WTC11 (cell line): ENCODE results near the gene DNAI7. TPM values are rescaled to one million over a fixed set of nuclear protein-coding genes. Genes with fewer than 3 reads are reported as not detected.

ENCODE experiments used
- ATAC-seq: fragments of 200-7000 bp; cut with Tn5 transposase; 2 replicates; pipeline ENCODE4 v1.10.0; 2021; ENCODE audit warnings: mild to moderate bottlenecking, moderate library complexity
- CTCF ChIA-PET: fragments of 300-600 bp; sonication (Branson Sonifier 250); formaldehyde crosslinking; loops from one replicate; lab custom pipeline; 2021; ENCODE audit warnings: antibody characterized with exemption; lab: Charles Lee
- POLR2A ChIA-PET: fragments of 350-600 bp; sonication (Branson Sonifier 250); formaldehyde crosslinking; loops from one replicate; lab custom pipeline; 2021; ENCODE audit warnings: antibody characterized with exemption; lab: Charles Lee
- DNase-seq: peaks from one replicate; pipeline ENCODE4 v3.0.0; 2021; ENCODE audit warnings: low spot score
- H3K27ac Mint-ChIP-seq: 2 replicates; pipeline ENCODE4 v1.8.0; 2021; ENCODE audit warnings: mixed read lengths
- H3K27me3 Mint-ChIP-seq: 2 replicates; pipeline ENCODE4 v1.8.0; 2021; ENCODE audit warnings: low read depth, mild to moderate bottlenecking, moderate library complexity, mixed read lengths
- H3K36me3 Mint-ChIP-seq: 2 replicates; pipeline ENCODE4 v1.8.0; 2021; ENCODE audit warnings: mixed read lengths
- H3K4me1 Mint-ChIP-seq: 2 replicates; pipeline ENCODE4 v1.8.0; 2022; ENCODE audit warnings: mixed read lengths
- H3K4me3 Mint-ChIP-seq: 2 replicates; pipeline ENCODE4 v1.8.0; 2021; ENCODE audit warnings: mild to moderate bottlenecking, moderate library complexity, mixed read lengths
- H3K9me3 Mint-ChIP-seq: 2 replicates; pipeline ENCODE4 v1.8.0; 2021; ENCODE audit warnings: mixed read lengths
- AR ChIP-seq: fragments of 250-450 bp; sonication (Bioruptor Pico); IDR thresholded peaks from 2 replicates; pipeline ENCODE4 v1.9.0; 2021; ENCODE audit warnings: mild to moderate bottlenecking
- ATF1 ChIP-seq: sonication (generic); formaldehyde crosslinking; IDR thresholded peaks from 2 replicates; pipeline ENCODE4 v1.8.1; 2023; ENCODE audit warnings: mild to moderate bottlenecking, moderate library complexity, missing genetic modification reagents
- ATF2 ChIP-seq: sonication (generic); formaldehyde crosslinking; IDR thresholded peaks from 2 replicates; pipeline ENCODE4 v1.8.1; 2022; ENCODE audit warnings: low read depth, missing genetic modification reagents, borderline replicate concordance
- CBFB ChIP-seq: sonication (generic); formaldehyde crosslinking; IDR thresholded peaks from 2 replicates; pipeline ENCODE4 v1.8.1; 2022; ENCODE audit warnings: mild to moderate bottlenecking, low read depth, missing genetic modification reagents
- ELF4 ChIP-seq: sonication (generic); formaldehyde crosslinking; IDR thresholded peaks from 2 replicates; pipeline ENCODE4 v1.8.1; 2022; ENCODE audit warnings: low read depth, mild to moderate bottlenecking, moderate library complexity, missing genetic modification reagents
- ESRRA ChIP-seq: sonication (generic); formaldehyde crosslinking; IDR thresholded peaks from 2 replicates; pipeline ENCODE4 v1.8.1; 2022; ENCODE audit warnings: mild to moderate bottlenecking, missing genetic modification reagents, borderline replicate concordance
- ETV6 ChIP-seq: sonication (generic); formaldehyde crosslinking; IDR thresholded peaks from 2 replicates; pipeline ENCODE4 v1.8.1; 2022; ENCODE audit warnings: mild to moderate bottlenecking, missing genetic modification reagents
- FOXJ3 ChIP-seq: sonication (generic); formaldehyde crosslinking; IDR thresholded peaks from 2 replicates; pipeline ENCODE4 v1.9.0; 2021; ENCODE audit warnings: missing genetic modification reagents, mild to moderate bottlenecking, borderline replicate concordance
- GABPB1 ChIP-seq: sonication (generic); formaldehyde crosslinking; IDR thresholded peaks from 2 replicates; pipeline ENCODE4 v1.8.1; 2023; ENCODE audit warnings: mild to moderate bottlenecking, missing genetic modification reagents
- GRHL2 ChIP-seq: fragments of 250-450 bp; sonication (Bioruptor Pico); IDR thresholded peaks from 2 replicates; pipeline ENCODE4 v1.8.0; 2022; ENCODE audit warnings: mild to moderate bottlenecking, moderate library complexity; ENCODE audit not compliant: insufficient replicate concordance, severe bottlenecking
- JAZF1 ChIP-seq: fragments of 250-450 bp; sonication (Bioruptor Pico); IDR thresholded peaks from 2 replicates; pipeline ENCODE4 v1.9.0; 2021; ENCODE audit warnings: moderate library complexity, mild to moderate bottlenecking, inconsistent platforms
- JUN ChIP-seq: sonication (generic); formaldehyde crosslinking; IDR thresholded peaks from 2 replicates; pipeline ENCODE4 v1.8.0; 2023; ENCODE audit warnings: mild to moderate bottlenecking, missing genetic modification reagents
- KAT7 ChIP-seq: sonication (generic); formaldehyde crosslinking; IDR thresholded peaks from 2 replicates; pipeline ENCODE4 v1.8.1; 2023; ENCODE audit warnings: missing genetic modification reagents, mild to moderate bottlenecking, borderline replicate concordance
- NFATC4 ChIP-seq: fragments of 250-450 bp; sonication (Bioruptor Pico); IDR thresholded peaks from 2 replicates; pipeline ENCODE4 v1.9.0; 2021; ENCODE audit warnings: mild to moderate bottlenecking
- NFYB ChIP-seq: sonication (generic); formaldehyde crosslinking; conservative IDR thresholded peaks from 2 replicates; pipeline ENCODE4 v1.8.0; 2022; ENCODE audit warnings: low read depth, missing genetic modification reagents
- NR3C1 ChIP-seq: sonication (generic); formaldehyde crosslinking; conservative IDR thresholded peaks from 2 replicates; pipeline ENCODE4 v1.8.1; 2023; ENCODE audit warnings: low read depth, mild to moderate bottlenecking, missing genetic modification reagents
- OVOL2 ChIP-seq: fragments of 250-450 bp; sonication (Bioruptor Pico); IDR thresholded peaks from 2 replicates; pipeline ENCODE4 v1.9.0; 2021; ENCODE audit warnings: mild to moderate bottlenecking, borderline replicate concordance
- PREB ChIP-seq: sonication (generic); formaldehyde crosslinking; IDR thresholded peaks from 2 replicates; pipeline ENCODE4 v1.8.1; 2022; ENCODE audit warnings: mild to moderate bottlenecking, missing genetic modification reagents, moderate library complexity, borderline replicate concordance
- SP1 ChIP-seq: sonication (generic); formaldehyde crosslinking; conservative IDR thresholded peaks from 2 replicates; pipeline ENCODE4 v1.8.1; 2022; ENCODE audit warnings: missing genetic modification reagents
- TCF7 ChIP-seq: sonication (generic); formaldehyde crosslinking; IDR thresholded peaks from 2 replicates; pipeline ENCODE4 v1.8.0; 2022; ENCODE audit warnings: mild to moderate bottlenecking, low read depth, missing genetic modification reagents, moderate library complexity
- USF1 ChIP-seq: sonication (generic); formaldehyde crosslinking; IDR thresholded peaks from 2 replicates; pipeline ENCODE4 v1.8.0; 2022; ENCODE audit warnings: mild to moderate bottlenecking, missing genetic modification reagents
- ZBTB43 ChIP-seq: sonication (generic); formaldehyde crosslinking; IDR thresholded peaks from 2 replicates; pipeline ENCODE4 v1.8.1; 2023; ENCODE audit warnings: mild to moderate bottlenecking, missing genetic modification reagents
- ZNF121 ChIP-seq: sonication (generic); formaldehyde crosslinking; IDR thresholded peaks from 2 replicates; pipeline ENCODE4 v1.8.0; 2023; ENCODE audit warnings: missing genetic modification reagents
- ZNF138 ChIP-seq: sonication (generic); formaldehyde crosslinking; conservative IDR thresholded peaks from 2 replicates; pipeline ENCODE4 v1.8.1; 2022; ENCODE audit warnings: mild to moderate bottlenecking, moderate library complexity, missing genetic modification reagents
- ZNF263 ChIP-seq: sonication (generic); formaldehyde crosslinking; IDR thresholded peaks from 2 replicates; pipeline ENCODE4 v1.8.1; 2022; ENCODE audit warnings: low read depth, mild to moderate bottlenecking, moderate library complexity, missing genetic modification reagents
- ZNF317 ChIP-seq: sonication (generic); formaldehyde crosslinking; IDR thresholded peaks from 2 replicates; pipeline ENCODE4 v1.8.1; 2023; ENCODE audit warnings: low read depth, mild to moderate bottlenecking, moderate library complexity, missing genetic modification reagents, borderline replicate concordance
- ZNF396 ChIP-seq: fragments of 250-450 bp; sonication (Bioruptor Pico); IDR thresholded peaks from 2 replicates; pipeline ENCODE4 v1.8.0; 2021; ENCODE audit warnings: mild to moderate bottlenecking, moderate library complexity, borderline replicate concordance
- ZNF671 ChIP-seq: fragments of 250-450 bp; sonication (Bioruptor Pico); IDR thresholded peaks from 2 replicates; pipeline ENCODE4 v1.8.0; 2021; ENCODE audit warnings: mild to moderate bottlenecking
- ZSCAN18 ChIP-seq: fragments of 250-450 bp; sonication (Bioruptor Pico); IDR thresholded peaks from 2 replicates; pipeline ENCODE4 v2.1.2; 2022; ENCODE audit warnings: mild to moderate bottlenecking, moderate library complexity
- total RNA-seq: library from RNA; stranded (reverse); gene quantifications from 3 replicates; pipeline ENCODE4 v1.2.3, GENCODE V29; 2021

The DNAI7 gene
- total RNA-seq, 1 experiment from 2014 or later, result not detected

- TF ChIP-seq OVOL2 (CRISPR knock-in tag) (no peak), ETV6 (CRISPR knock-in tag) (0 out of 2 replicates have a peak, but pooled peaks have one; percentile 47), GABPB1 (CRISPR knock-in tag) (peak; percentile 57; the same call in 1 of the 2 replicates), ATF1 (CRISPR knock-in tag) (no peak), FOXJ3 (no peak), KAT7 (CRISPR knock-in tag) (no peak), NFYB (CRISPR knock-in tag) (no peak), ZNF317 (no peak), GRHL2 (CRISPR knock-in tag) (no peak), CBFB (CRISPR knock-in tag) (0 out of 2 replicates have a peak, but pooled peaks have one; percentile 57), JAZF1 (CRISPR knock-in tag) (no peak), NFATC4 (CRISPR knock-in tag) (no peak), ZNF396 (CRISPR knock-in tag) (no peak), ZBTB43 (CRISPR knock-in tag) (0 out of 2 replicates have a peak, but pooled peaks have one; percentile 36), USF1 (CRISPR knock-in tag) (no peak), TCF7 (CRISPR knock-in tag) (no peak), ATF2 (CRISPR knock-in tag) (no peak), SP1 (CRISPR knock-in tag) (peak; percentile 90), ESRRA (no peak), NR3C1 (no peak), ZNF263 (CRISPR knock-in tag) (no peak)
These were observed at the start of gene DNAI7, which contains the start of gene ETFRF1 (continued) for GRCh38 chr12:25195056-25195971.

GRCh38 chr12:25243680-25243990 lies 48.7 kb upstream of the DNAI7 start:
- ChIA-PET POLR2A (no interaction called here), CTCF (no interaction called here)
- no peak overlapping the region for H3K27ac Mint-ChIP-seq
- no peaks in the 10 kb centered on the region for H3K9me3 Mint-ChIP-seq
- H3K4me1 Mint-ChIP-seq, result peaks cover 12% of the 10 kb centered on the region
- no peak for DNase-seq
- ATAC-seq, result no peak
- H3K36me3 Mint-ChIP-seq, result peaks cover 24% of the 10 kb centered on the region
- H3K4me3 Mint-ChIP-seq, result no peak overlapping the region
- no peaks in the 10 kb centered on the region for H3K27me3 Mint-ChIP-seq
- TF ChIP-seq AR (CRISPR knock-in tag), result no peak
- no peak for TF ChIP-seq ELF4
- TF ChIP-seq ZNF121 (CRISPR knock-in tag), result no peak
- no peak for TF ChIP-seq PREB (CRISPR knock-in tag)
- TF ChIP-seq ZNF671 (CRISPR knock-in tag), result no peak
- no peak for TF ChIP-seq ZNF138 (CRISPR knock-in tag)
- no peak for TF ChIP-seq USF1 (CRISPR knock-in tag)
- TF ChIP-seq ZSCAN18 (CRISPR knock-in tag), result no peak
- TF ChIP-seq JUN (CRISPR knock-in tag), result no peak
